Mesenchymal stem cell (in vitro differentiated cells and primary cell): ENCODE measurements around the gene FSTL3.

Source experiments
- DNase-seq: peaks from one replicate; pipeline ENCODE4 v3.0.0-alpha.2; 2013
- H2AFZ ChIP-seq: one replicate; pipeline ENCODE4 v1.6.1; 2013; ENCODE audit warnings: low read depth, mild to moderate bottlenecking, control low read depth, inconsistent platforms, low read length, moderate library complexity
- H2AK5ac ChIP-seq: 2 replicates; pipeline ENCODE4 v1.6.1; 2013; ENCODE audit warnings: low read length, moderate library complexity, mild to moderate bottlenecking, inconsistent platforms; ENCODE audit not compliant: severe bottlenecking
- H2BK120ac ChIP-seq: one replicate; pipeline ENCODE4 v1.6.1; 2013; ENCODE audit warnings: low read depth, mild to moderate bottlenecking, inconsistent platforms, low read length, moderate library complexity
- H2BK12ac ChIP-seq, 2 experiments: one replicate each; pipeline ENCODE4 v1.6.1; 2013; ENCODE audit warnings: inconsistent platforms in 2 of 2, low read length in 2 of 2, mild to moderate bottlenecking in 2 of 2, moderate library complexity in 2 of 2, control low read depth in 1 of 2
- H2BK15ac ChIP-seq: one replicate; pipeline ENCODE4 v1.6.1; 2013; ENCODE audit warnings: mild to moderate bottlenecking, low read depth, inconsistent platforms; ENCODE audit not compliant: poor library complexity, severe bottlenecking
- H2BK5ac ChIP-seq: 2 replicates; pipeline ENCODE4 v1.6.1; 2013; ENCODE audit warnings: low read depth, mild to moderate bottlenecking, low read length, control low read depth, inconsistent platforms; ENCODE audit not compliant: poor library complexity, severe bottlenecking
- H3K14ac ChIP-seq, 2 experiments: one replicate each; pipeline ENCODE4 v1.6.1; 2013; ENCODE audit warnings: inconsistent platforms in 2 of 2, low read length in 2 of 2, control low read depth in 1 of 2, mild to moderate bottlenecking in 1 of 2, moderate library complexity in 1 of 2
- H3K18ac ChIP-seq, 2 experiments: one replicate each; pipeline ENCODE4 v1.6.1; 2013; ENCODE audit warnings: inconsistent platforms in 2 of 2, low read length in 2 of 2, control low read depth in 1 of 2, low read depth in 1 of 2, mild to moderate bottlenecking in 1 of 2
- H3K23ac ChIP-seq, 2 experiments: one replicate each; pipeline ENCODE4 v1.6.1; 2013; ENCODE audit warnings: inconsistent platforms in 2 of 2, low read length in 2 of 2, mild to moderate bottlenecking in 2 of 2, moderate library complexity in 2 of 2, control low read depth in 1 of 2
- H3K27ac ChIP-seq: 2 replicates; pipeline ENCODE4 v1.5.1; 2013; ENCODE audit warnings: mild to moderate bottlenecking, moderate library complexity, low read length, control low read depth, inconsistent platforms; ENCODE audit not compliant: poor library complexity, severe bottlenecking
- H3K27me3 ChIP-seq, 2 experiments: 2 replicates each; pipeline versions ENCODE4 v1.6.1 to v1.7.0; 2013; ENCODE audit warnings: low read length in 2 of 2, mild to moderate bottlenecking in 2 of 2, moderate library complexity in 2 of 2, control low read depth in 1 of 2, inconsistent platforms in 1 of 2; ENCODE audit not compliant: control insufficient read depth in 1 of 2, insufficient read depth in 1 of 2
- H3K36me3 ChIP-seq, 2 experiments: 2 replicates each; pipeline versions ENCODE4 v1.6.1 to v1.7.0; 2013; ENCODE audit warnings: low read length in 2 of 2, control low read depth in 1 of 2, inconsistent platforms in 1 of 2, low read depth in 1 of 2, mild to moderate bottlenecking in 1 of 2; ENCODE audit not compliant: insufficient read depth in 2 of 2, control insufficient read depth in 1 of 2
- H3K4ac ChIP-seq, 2 experiments: one replicate each; pipeline ENCODE4 v1.6.1; 2013; ENCODE audit warnings: inconsistent platforms in 2 of 2, low read length in 2 of 2, mild to moderate bottlenecking in 2 of 2, moderate library complexity in 2 of 2, control low read depth in 1 of 2, low read depth in 1 of 2
- H3K4me1 ChIP-seq: 2 replicates; pipeline ENCODE4 v1.6.1; 2013; ENCODE audit warnings: low read depth, low read length, control low read depth; ENCODE audit not compliant: control insufficient read depth, insufficient read depth
- H3K4me2 ChIP-seq: 2 replicates; pipeline ENCODE4 v1.6.1; 2013; ENCODE audit warnings: low read length, mild to moderate bottlenecking, inconsistent platforms; ENCODE audit not compliant: poor library complexity, severe bottlenecking
- H3K4me3 ChIP-seq, 2 experiments: 2 replicates each; pipeline versions ENCODE4 v1.5.1 to v1.7.0; 2013; ENCODE audit warnings: low read length in 2 of 2, mild to moderate bottlenecking in 2 of 2, control low read depth in 1 of 2, low read depth in 1 of 2; ENCODE audit not compliant: insufficient read depth in 1 of 2
- H3K79me1 ChIP-seq: replicated peaks from 2 replicates; pipeline ENCODE4 v1.6.1; 2013; ENCODE audit warnings: mild to moderate bottlenecking, control low read depth, low read length, inconsistent platforms; ENCODE audit not compliant: poor library complexity, severe bottlenecking
- H3K9ac ChIP-seq: 2 replicates; pipeline ENCODE4 v1.7.0; 2013; ENCODE audit warnings: mild to moderate bottlenecking, low read length, moderate library complexity
- H3K9me3 ChIP-seq: 2 replicates; pipeline ENCODE4 v1.7.0; 2013; ENCODE audit warnings: mild to moderate bottlenecking, low read length; ENCODE audit not compliant: control insufficient read depth
- H4K8ac ChIP-seq: one replicate; pipeline ENCODE4 v1.6.1; 2013; ENCODE audit warnings: inconsistent platforms, mild to moderate bottlenecking, low read length, moderate library complexity
- H4K91ac ChIP-seq: one replicate; pipeline ENCODE4 v1.6.1; 2013; ENCODE audit warnings: mild to moderate bottlenecking, low read length, inconsistent platforms
- WGBS: methylation state at CpG from one replicate; pipeline ENCODE4 v1.1.7; 2013; ENCODE audit warnings: mixed read lengths; 5-methylcytosine and 5-hydroxymethylcytosine counted together

FSTL3 gene

GRCh38 chr19:677201-677600 is 1.0 kb downstream of the FSTL3 start:
- Histone ChIP-seq H3K4ac (no peak overlapping the region), H2BK5ac (no peak overlapping the region), H2BK12ac (peak overlapping the region in 1 of 2 experiments; percentile 27), H2BK15ac (no peak overlapping the region), H3K4me2 (peak overlapping the region; percentile 66), H3K18ac (peak overlapping the region in 1 of 2 experiments; percentile 6), H3K27me3 (peaks cover 0 to 3% of the 10 kb centered on the region in 2 experiments), H3K4me1 (peaks cover 44% of the 10 kb centered on the region), H4K8ac (no peak overlapping the region), H3K9me3 (no peaks in the 10 kb centered on the region), H3K9ac (no peak overlapping the region), H3K14ac (no peak overlapping the region), H2BK120ac (peak overlapping the region; percentile 24), H4K91ac (peak overlapping the region; percentile 76), H3K36me3 (peaks cover 0 to 16% of the 10 kb centered on the region in 2 experiments), H3K23ac (no peak overlapping the region), H2AFZ (no peak overlapping the region), H3K4me3 (peak overlapping the region in 1 of 2 experiments; percentile 66), H2AK5ac (no peak overlapping the region), H3K27ac (no peak overlapping the region), H3K79me1 (peaks cover 5% of the 10 kb centered on the region)
- 4% methylated on average over 12 of the region's 15 CpGs for WGBS
- peak; percentile 88 for DNase-seq

DNA sequence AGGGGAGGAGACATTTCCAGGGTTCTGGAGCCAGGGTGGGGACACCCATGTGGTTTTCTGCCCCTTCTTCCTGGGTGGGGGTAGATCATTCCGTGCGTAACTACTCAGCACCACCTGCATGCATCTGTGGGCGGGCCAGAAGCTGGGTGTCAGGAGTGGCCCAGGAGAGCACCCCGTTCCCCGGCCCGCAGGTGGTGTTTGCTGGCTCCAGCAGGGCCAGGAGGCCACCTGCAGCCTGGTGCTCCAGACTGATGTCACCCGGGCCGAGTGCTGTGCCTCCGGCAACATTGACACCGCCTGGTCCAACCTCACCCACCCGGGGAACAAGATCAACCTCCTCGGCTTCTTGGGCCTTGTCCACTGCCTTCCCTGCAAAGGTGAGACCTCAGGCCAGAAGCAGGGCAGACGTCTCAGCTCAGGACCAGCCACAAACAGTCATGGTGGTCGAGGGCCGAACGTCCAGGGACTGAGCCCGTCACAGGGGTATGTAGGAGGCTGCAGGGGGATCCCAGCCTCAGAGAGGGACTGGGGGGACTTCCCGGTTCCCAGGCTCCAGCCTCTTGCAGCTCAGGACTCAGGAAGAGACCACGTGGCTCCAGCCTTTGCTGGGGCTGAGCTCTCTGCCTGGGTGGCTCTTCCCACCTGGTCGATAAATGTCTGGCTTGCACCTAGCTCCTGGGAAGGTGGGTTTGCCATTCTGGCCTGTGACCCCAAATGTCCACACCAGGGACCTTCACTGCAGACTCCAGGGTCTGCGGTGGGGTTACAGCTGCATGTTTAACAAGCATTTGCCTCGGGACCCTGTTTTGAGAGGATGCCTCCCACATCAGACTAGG is 1.6 kb downstream of the FSTL3 start:
- H3K4me1 ChIP-seq = peaks cover 44% of the 10 kb centered on the region
- peak overlapping the region in 1 of 2 experiments; percentile 78 for H3K18ac ChIP-seq
- H2BK120ac ChIP-seq = peak overlapping the region; percentile 24
- WGBS = 74% methylated on average over 22 of the region's 22 CpGs
- H3K9me3 ChIP-seq = no peaks in the 10 kb centered on the region
- peak; percentile 64 for DNase-seq
- no peak overlapping the region for H2BK15ac ChIP-seq
- no peak overlapping the region for H4K91ac ChIP-seq
- H3K27me3 ChIP-seq = peaks cover 0 to 3% of the 10 kb centered on the region in 2 experiments
- no peak overlapping the region for H3K23ac ChIP-seq
- H2AFZ ChIP-seq = no peak overlapping the region
- peaks cover 5% of the 10 kb centered on the region for H3K79me1 ChIP-seq
- H3K9ac ChIP-seq = no peak overlapping the region
- peak overlapping the region; percentile 11 for H3K27ac ChIP-seq
- peak overlapping the region in 1 of 2 experiments; percentile 26 for H3K14ac ChIP-seq
- no peak overlapping the region for H3K4me3 ChIP-seq
- H2BK5ac ChIP-seq = no peak overlapping the region
- H3K4ac ChIP-seq = peak overlapping the region in 1 of 2 experiments; percentile 63
- H4K8ac ChIP-seq = no peak overlapping the region
- H2BK12ac ChIP-seq = peak overlapping the region in 1 of 2 experiments; percentile 91
- peaks cover 0 to 23% of the 10 kb centered on the region in 2 experiments for H3K36me3 ChIP-seq
- peak overlapping the region; percentile 8 for H2AK5ac ChIP-seq
- peak overlapping the region; percentile 66 for H3K4me2 ChIP-seq

DNA sequence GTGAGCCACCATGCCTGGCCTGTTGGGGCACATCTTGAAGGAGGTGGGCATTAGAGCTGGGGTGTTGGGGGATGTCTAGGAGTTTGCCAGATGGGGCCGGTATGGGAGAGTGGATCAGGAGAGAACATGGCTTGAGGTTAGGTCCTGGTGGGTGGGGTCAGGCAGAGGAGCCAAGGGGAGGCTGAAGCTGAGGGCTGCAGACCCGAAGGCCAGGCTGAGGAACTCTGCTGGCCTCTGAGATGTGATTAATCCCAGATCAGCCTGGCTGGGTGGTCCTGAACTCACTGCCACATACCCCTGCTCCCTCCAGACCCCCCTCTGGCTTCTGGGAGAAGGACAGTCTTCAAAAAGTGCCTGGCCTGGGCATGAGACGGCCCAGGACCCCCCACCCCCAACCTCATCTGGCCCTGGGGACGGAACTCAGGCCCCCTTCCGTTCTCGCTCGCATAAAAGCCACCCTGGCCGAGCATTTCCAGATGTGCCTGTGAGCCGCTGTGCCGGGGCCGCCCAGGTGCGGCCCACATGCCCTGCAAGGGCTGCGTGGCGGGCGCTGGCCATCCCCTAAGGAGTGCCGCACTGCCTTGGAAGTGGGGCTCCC is 2.7 kb downstream of the FSTL3 start:
- Histone ChIP-seq H3K9ac (peak overlapping the region; percentile 90), H3K14ac (no peak overlapping the region), H3K23ac (peak overlapping the region in 1 of 2 experiments; percentile 20), H4K91ac (peak overlapping the region; percentile 19), H2BK15ac (peak overlapping the region; percentile 13), H2BK120ac (peak overlapping the region; percentile 94), H3K36me3 (peaks cover 0 to 25% of the 10 kb centered on the region in 2 experiments), H2BK12ac (peak overlapping the region in 1 of 2 experiments; percentile 7), H3K79me1 (peaks cover 5% of the 10 kb centered on the region), H4K8ac (peak overlapping the region; percentile 89), H2AFZ (no peak overlapping the region), H3K4me2 (peak overlapping the region; percentile 81), H3K4me1 (peaks cover 46% of the 10 kb centered on the region), H3K18ac (peak overlapping the region; percentile 16 to 81), H3K4me3 (peak overlapping the region in 1 of 2 experiments; percentile 75), H3K27ac (no peak overlapping the region), H3K4ac (peak overlapping the region; percentile 10 to 29), H3K9me3 (no peaks in the 10 kb centered on the region), H2AK5ac (peak overlapping the region; percentile 20), H3K27me3 (peaks cover 0 to 3% of the 10 kb centered on the region in 2 experiments), H2BK5ac (no peak overlapping the region)
- DNase-seq = peak; percentile 12
- 80% methylated on average over 16 of the region's 16 CpGs for WGBS
